ENCODE data around the gene ALMS1. TPM values are rescaled to one million over a fixed set of nuclear protein-coding genes. Genes with fewer than 3 reads are reported as not detected.
"Not testable (repeated sequence)": the region's sequence is repeated elsewhere in the genome, so short reads cannot be mapped to it uniquely, and the experiment has no call there.

The ALMS1 gene
- total RNA-seq, 1 experiment from 2014 or later = 19.5 TPM

DNA sequence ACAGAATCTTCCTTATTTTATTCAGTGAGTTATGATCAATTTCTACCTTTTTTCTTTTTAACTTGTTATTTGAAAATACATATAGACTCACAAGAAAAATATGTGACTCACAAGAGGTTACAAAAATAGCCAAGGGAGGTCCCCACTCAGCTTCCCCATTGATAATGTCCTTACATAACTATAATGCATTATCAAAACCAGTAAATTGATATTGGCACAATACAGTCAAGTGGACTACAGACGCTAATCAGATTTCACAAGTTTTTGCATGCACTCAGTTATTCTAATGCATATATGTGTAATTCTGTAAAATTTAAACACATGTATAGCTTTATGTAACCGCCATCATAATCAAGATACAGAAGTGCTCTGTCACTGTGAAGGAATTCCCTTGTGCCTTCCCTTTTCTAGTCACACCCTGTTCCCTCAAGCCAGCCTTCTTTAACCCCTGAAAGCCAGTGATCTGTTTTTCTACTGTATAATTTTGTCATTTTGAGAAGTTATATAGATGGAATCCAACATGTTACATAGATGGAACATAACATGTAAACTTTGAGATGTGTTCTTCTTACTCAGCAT lies 118.4 kb downstream of the ALMS1 start:
- Histone ChIP-seq H3K9me3 (ENCODE audit: control insufficient read depth, insufficient read depth, low read depth, low read length) (no peaks in the 10 kb centered on the region), H3K27ac (ENCODE audit: low read length) (no peak overlapping the region), H3K4me3 (ENCODE audit: low read depth in 2 of 2, low read length in 2 of 2) (no peak overlapping the region), H3K36me3 (ENCODE audit: control insufficient read depth, insufficient read depth, low read length) (no peaks in the 10 kb centered on the region; the same call in 1 of the 2 replicates), H3K27me3 (ENCODE audit: control insufficient read depth, insufficient read depth, low read length) (no peaks in the 10 kb centered on the region), H3K4me1 (ENCODE audit: control insufficient read depth, insufficient read depth, low read length) (no peaks in the 10 kb centered on the region)
- intact Hi-C loops (cut with micrococcal nuclease; ENCODE audit: unreplicated experiment) (no loop called here), in situ Hi-C loops (cut with HindIII; ENCODE audit: low pct_unique_long_range_greater_than_20kb, low sequenced_read_pairs) (no loop called here)
- no peak for ATAC-seq
- ChIA-PET POLR2A (interaction anchor here (0.7 kb wide), 1 partner anchor 370 kb away, joined by 3 read pairs; no protein-coding TSS in a partner anchor), CTCF (no interaction called here)
- TF ChIP-seq POLR2AphosphoS5 (IDR thresholded peaks at IDR 0.05; ENCODE audit: low read depth, low read length) (no peak), SIN3A (IDR thresholded peaks at IDR 0.05; ENCODE audit: borderline replicate concordance, insufficient read depth, low read depth, low read length) (no peak), TCF7L2 (IDR thresholded peaks at IDR 0.05; ENCODE audit: low read depth, low read length) (no peak)
- TF ChIP-seq, protein P1, sequence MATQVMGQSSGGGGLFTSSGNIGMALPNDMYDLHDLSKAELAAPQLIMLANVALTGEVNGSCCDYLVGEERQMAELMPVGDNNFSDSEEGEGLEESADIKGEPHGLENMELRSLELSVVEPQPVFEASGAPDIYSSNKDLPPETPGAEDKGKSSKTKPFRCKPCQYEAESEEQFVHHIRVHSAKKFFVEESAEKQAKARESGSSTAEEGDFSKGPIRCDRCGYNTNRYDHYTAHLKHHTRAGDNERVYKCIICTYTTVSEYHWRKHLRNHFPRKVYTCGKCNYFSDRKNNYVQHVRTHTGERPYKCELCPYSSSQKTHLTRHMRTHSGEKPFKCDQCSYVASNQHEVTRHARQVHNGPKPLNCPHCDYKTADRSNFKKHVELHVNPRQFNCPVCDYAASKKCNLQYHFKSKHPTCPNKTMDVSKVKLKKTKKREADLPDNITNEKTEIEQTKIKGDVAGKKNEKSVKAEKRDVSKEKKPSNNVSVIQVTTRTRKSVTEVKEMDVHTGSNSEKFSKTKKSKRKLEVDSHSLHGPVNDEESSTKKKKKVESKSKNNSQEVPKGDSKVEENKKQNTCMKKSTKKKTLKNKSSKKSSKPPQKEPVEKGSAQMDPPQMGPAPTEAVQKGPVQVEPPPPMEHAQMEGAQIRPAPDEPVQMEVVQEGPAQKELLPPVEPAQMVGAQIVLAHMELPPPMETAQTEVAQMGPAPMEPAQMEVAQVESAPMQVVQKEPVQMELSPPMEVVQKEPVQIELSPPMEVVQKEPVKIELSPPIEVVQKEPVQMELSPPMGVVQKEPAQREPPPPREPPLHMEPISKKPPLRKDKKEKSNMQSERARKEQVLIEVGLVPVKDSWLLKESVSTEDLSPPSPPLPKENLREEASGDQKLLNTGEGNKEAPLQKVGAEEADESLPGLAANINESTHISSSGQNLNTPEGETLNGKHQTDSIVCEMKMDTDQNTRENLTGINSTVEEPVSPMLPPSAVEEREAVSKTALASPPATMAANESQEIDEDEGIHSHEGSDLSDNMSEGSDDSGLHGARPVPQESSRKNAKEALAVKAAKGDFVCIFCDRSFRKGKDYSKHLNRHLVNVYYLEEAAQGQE (IDR thresholded peaks at IDR 0.05; ENCODE audit: insufficient read depth in 1 of 2, low read depth in 2 of 2, low read length in 1 of 2) = no peak
- TF ChIP-seq, protein P2, sequence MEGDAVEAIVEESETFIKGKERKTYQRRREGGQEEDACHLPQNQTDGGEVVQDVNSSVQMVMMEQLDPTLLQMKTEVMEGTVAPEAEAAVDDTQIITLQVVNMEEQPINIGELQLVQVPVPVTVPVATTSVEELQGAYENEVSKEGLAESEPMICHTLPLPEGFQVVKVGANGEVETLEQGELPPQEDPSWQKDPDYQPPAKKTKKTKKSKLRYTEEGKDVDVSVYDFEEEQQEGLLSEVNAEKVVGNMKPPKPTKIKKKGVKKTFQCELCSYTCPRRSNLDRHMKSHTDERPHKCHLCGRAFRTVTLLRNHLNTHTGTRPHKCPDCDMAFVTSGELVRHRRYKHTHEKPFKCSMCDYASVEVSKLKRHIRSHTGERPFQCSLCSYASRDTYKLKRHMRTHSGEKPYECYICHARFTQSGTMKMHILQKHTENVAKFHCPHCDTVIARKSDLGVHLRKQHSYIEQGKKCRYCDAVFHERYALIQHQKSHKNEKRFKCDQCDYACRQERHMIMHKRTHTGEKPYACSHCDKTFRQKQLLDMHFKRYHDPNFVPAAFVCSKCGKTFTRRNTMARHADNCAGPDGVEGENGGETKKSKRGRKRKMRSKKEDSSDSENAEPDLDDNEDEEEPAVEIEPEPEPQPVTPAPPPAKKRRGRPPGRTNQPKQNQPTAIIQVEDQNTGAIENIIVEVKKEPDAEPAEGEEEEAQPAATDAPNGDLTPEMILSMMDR (IDR thresholded peaks at IDR 0.05) = no peak
- BruUV-seq (replicated peaks) = no TSS peak
- DNase-seq (ENCODE audit: low read depth, low spot score) = no peak

DNA sequence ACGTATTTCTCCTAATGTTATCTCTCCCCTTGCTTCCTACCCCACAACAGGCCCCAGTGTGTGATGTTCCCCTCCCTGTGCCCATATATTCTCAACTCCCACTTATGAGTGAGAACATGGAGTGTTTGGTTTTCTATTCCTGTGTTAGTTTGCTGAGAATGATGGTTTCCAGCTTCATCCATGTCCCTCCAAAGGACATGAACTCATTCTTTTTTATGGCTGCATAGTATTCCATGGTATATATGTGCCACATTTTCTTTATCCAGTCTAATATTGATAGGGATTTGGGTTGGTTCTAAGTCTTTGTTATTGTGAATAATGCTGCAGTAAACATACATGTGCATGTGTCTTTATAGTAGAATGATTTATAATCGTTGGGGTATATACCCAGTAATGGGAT lies 119.2 kb downstream of the ALMS1 start:
- DNase-seq (ENCODE audit: low read depth, low spot score); CTCF ChIA-PET; POLR2A ChIA-PET; H3K4me1 ChIP-seq (ENCODE audit: control insufficient read depth, insufficient read depth, low read length); H3K9me3 ChIP-seq (ENCODE audit: control insufficient read depth, insufficient read depth, low read depth, low read length); BruUV-seq (replicated peaks); H3K27ac ChIP-seq (ENCODE audit: low read length); intact Hi-C loops (cut with micrococcal nuclease; ENCODE audit: unreplicated experiment); ATAC-seq; H3K4me3 ChIP-seq (ENCODE audit: low read depth in 2 of 2, low read length in 2 of 2); H3K27me3 ChIP-seq (ENCODE audit: control insufficient read depth, insufficient read depth, low read length); in situ Hi-C loops (cut with HindIII; ENCODE audit: low pct_unique_long_range_greater_than_20kb, low sequenced_read_pairs); H3K36me3 ChIP-seq (ENCODE audit: control insufficient read depth, insufficient read depth, low read length): not testable (repeated sequence)

DNA sequence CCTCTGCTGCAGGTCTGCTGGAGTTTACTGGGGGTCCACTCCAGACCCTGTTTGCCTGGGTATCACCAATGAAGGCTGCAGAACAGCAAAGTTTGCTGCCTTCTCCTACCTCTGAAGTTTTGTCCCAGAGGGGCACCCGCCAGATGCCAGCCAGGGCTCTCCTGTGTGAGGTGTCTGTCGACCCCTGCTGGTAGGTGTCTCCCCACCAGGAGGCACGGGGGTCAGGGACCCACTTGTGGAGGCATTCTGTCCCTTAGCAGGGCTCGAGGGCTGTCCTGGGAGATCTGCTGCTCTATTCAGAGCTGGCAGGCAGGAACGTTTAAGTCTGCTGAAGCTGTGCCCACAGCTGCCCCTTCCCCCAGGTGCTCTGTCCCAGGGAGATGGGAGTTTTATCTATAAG lies 124.8 kb downstream of the ALMS1 start:
- H3K27ac ChIP-seq (ENCODE audit: low read length); CTCF ChIA-PET; DNase-seq (ENCODE audit: low read depth, low spot score); H3K36me3 ChIP-seq (ENCODE audit: control insufficient read depth, insufficient read depth, low read length); H3K4me3 ChIP-seq (ENCODE audit: low read depth in 2 of 2, low read length in 2 of 2); in situ Hi-C loops (cut with HindIII; ENCODE audit: low pct_unique_long_range_greater_than_20kb, low sequenced_read_pairs); H3K4me1 ChIP-seq (ENCODE audit: control insufficient read depth, insufficient read depth, low read length); H3K9me3 ChIP-seq (ENCODE audit: control insufficient read depth, insufficient read depth, low read depth, low read length); intact Hi-C loops (cut with micrococcal nuclease; ENCODE audit: unreplicated experiment); POLR2A ChIA-PET; BruUV-seq (replicated peaks); H3K27me3 ChIP-seq (ENCODE audit: control insufficient read depth, insufficient read depth, low read length); ATAC-seq: not testable (repeated sequence)

Measured in Panc1 (cell line).